NCI-H2107 treated with DMSO at 0.1 percent for 48 hours (cell line): ENCODE data around the gene GINS1.

Experiments used
- DNase-seq: peaks from one replicate; lab custom pipeline; 2025; ENCODE audit not compliant: unreplicated experiment; lab: John Stamatoyannopoulos, UW

The GINS1 gene

GRCh38 chr20:25407311-25408169 is at the start of gene GINS1:
Gene GINS1 (plus strand): TSS chr20:25407673. CDS start chr20:25407821, 148 bp downstream.
- peak; percentile 60 for DNase-seq

- no peak for DNase-seq
Measured at GRCh38 chr20:25360631-25361286, 46.7 kb upstream of the GINS1 start.

GRCh38 chr20:25361287-25361683 is 46.2 kb upstream of the GINS1 start:
- DNase-seq, result no peak

- DNase-seq, result no peak
Measured at GRCh38 chr20:25364180-25364788, 43.2 kb upstream of the GINS1 start.

- DNase-seq, result no peak
Measured at GRCh38 chr20:25364879-25365699, 42.4 kb upstream of the GINS1 start.

GRCh38 chr20:25368526-25368925 is 38.9 kb upstream of the GINS1 start:
- DNase-seq, result no peak

- no peak for DNase-seq
Measured at GRCh38 chr20:25368976-25369375, 38.5 kb upstream of the GINS1 start.

GRCh38 chr20:25369529-25369928 is 37.9 kb upstream of the GINS1 start:
- DNase-seq, result no peak

GRCh38 chr20:25369971-25370370 is 37.5 kb upstream of the GINS1 start:
- DNase-seq, result no peak

- DNase-seq, result no peak
Measured at GRCh38 chr20:25372584-25373336, 34.7 kb upstream of the GINS1 start.

- no peak for DNase-seq
Measured at GRCh38 chr20:25374842-25375241, 32.6 kb upstream of the GINS1 start.

GRCh38 chr20:25376236-25376635 is 31.2 kb upstream of the GINS1 start:
- DNase-seq, result no peak

- no peak for DNase-seq
Measured at GRCh38 chr20:25376886-25377285, 30.6 kb upstream of the GINS1 start.

- DNase-seq, result no peak
Measured at GRCh38 chr20:25378189-25378883, 29.1 kb upstream of the GINS1 start.

- no peak for DNase-seq
Measured at GRCh38 chr20:25378884-25379733, 28.4 kb upstream of the GINS1 start.

GRCh38 chr20:25380945-25381614 is 26.4 kb upstream of the GINS1 start:
- DNase-seq, result no peak

- no peak for DNase-seq
Measured at GRCh38 chr20:25382704-25383370, 24.6 kb upstream of the GINS1 start.

- no peak for DNase-seq
Measured at GRCh38 chr20:25389401-25389857, 18.0 kb upstream of the GINS1 start.
